ENCODE results near the gene TUSC2.

DNA sequence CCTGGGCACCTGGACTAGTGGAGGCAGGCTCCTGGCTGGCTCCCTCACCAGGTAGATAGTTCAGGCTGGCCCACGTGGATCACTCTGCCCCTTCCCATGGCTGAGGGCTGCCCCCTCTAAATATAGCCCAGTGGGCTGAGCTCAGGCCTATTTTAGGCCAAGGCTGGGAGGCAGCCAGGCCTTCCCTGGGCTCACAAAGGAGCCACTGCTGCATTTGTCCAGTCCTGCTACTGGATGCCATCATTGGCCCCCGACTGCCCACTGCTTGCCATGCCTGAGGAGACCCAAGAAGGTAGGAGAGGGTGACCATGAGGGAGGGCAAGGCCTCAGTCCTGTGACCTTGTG is 49.2 kb downstream of the TUSC2 start, which contains the start of gene LSMEM2:
- TF ChIP-seq, protein P1, sequence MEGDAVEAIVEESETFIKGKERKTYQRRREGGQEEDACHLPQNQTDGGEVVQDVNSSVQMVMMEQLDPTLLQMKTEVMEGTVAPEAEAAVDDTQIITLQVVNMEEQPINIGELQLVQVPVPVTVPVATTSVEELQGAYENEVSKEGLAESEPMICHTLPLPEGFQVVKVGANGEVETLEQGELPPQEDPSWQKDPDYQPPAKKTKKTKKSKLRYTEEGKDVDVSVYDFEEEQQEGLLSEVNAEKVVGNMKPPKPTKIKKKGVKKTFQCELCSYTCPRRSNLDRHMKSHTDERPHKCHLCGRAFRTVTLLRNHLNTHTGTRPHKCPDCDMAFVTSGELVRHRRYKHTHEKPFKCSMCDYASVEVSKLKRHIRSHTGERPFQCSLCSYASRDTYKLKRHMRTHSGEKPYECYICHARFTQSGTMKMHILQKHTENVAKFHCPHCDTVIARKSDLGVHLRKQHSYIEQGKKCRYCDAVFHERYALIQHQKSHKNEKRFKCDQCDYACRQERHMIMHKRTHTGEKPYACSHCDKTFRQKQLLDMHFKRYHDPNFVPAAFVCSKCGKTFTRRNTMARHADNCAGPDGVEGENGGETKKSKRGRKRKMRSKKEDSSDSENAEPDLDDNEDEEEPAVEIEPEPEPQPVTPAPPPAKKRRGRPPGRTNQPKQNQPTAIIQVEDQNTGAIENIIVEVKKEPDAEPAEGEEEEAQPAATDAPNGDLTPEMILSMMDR (conservative IDR thresholded peaks at IDR 0.05; ENCODE audit: low read length) = no peak
- TF ChIP-seq EZH2phosphoT487 (IDR thresholded peaks at IDR 0.05; ENCODE audit: borderline replicate concordance) = no peak
